CD14-positive monocyte (primary cell): ENCODE measurements around the gene CCDC174. TPM values are rescaled to one million over a fixed set of nuclear protein-coding genes. Genes with fewer than 3 reads are reported as not detected.

Experiments
- DNase-seq, 3 donors: peaks; one replicate each; pipeline ENCODE4 v3.0.0-alpha.2; 2011 to 2022
- H2AFZ ChIP-seq: 2 replicates; pipeline ENCODE4 v1.6.0; 2012; ENCODE audit warnings: mild to moderate bottlenecking, low read depth, low read length, inconsistent platforms; ENCODE audit not compliant: insufficient read depth, poor library complexity, severe bottlenecking
- H3K27ac ChIP-seq, 2 donors: 1 replicate in 1 of 2; 2 replicates in 1 of 2; pipeline ENCODE4 v1.5.1; 2012 to 2013; ENCODE audit warnings: low read length in 2 of 2, control low read depth in 1 of 2, inconsistent platforms in 1 of 2, low read depth in 1 of 2, mild to moderate bottlenecking in 1 of 2
- H3K27me3 ChIP-seq, 2 donors: one replicate each; pipeline versions ENCODE4 v1.6.0 to v1.6.1; 2011 to 2013; ENCODE audit warnings: low read length in 2 of 2; ENCODE audit not compliant: control insufficient read depth in 2 of 2, insufficient read depth in 2 of 2
- H3K36me3 ChIP-seq, 2 donors: replicated peaks in 1 of 2; 1 replicate in 1 of 2; 2 replicates in 1 of 2; pipeline versions ENCODE4 v1.5.1 to v1.6.1; 2012 to 2013; ENCODE audit warnings: low read length in 2 of 2, control low read depth in 1 of 2, inconsistent platforms in 1 of 2, mild to moderate bottlenecking in 1 of 2; ENCODE audit not compliant: insufficient read depth in 2 of 2, control insufficient read depth in 1 of 2
- H3K4me1 ChIP-seq, 2 donors: 1 replicate in 1 of 2; 2 replicates in 1 of 2; pipeline versions ENCODE4 v1.5.1 to v1.6.1; 2012 to 2013; ENCODE audit warnings: low read length in 2 of 2, control low read depth in 1 of 2, inconsistent platforms in 1 of 2, mild to moderate bottlenecking in 1 of 2, moderate library complexity in 1 of 2; ENCODE audit not compliant: insufficient read depth in 2 of 2, control insufficient read depth in 1 of 2
- H3K4me2 ChIP-seq: replicated peaks from 2 replicates; pipeline ENCODE3; 2012; ENCODE audit warnings: low read length, moderate library complexity, mild to moderate bottlenecking; ENCODE audit not compliant: poor library complexity, severe bottlenecking; ENCODE audit errors: extremely low read depth
- H3K4me3 ChIP-seq, 3 experiments: fragments of 200-600 bp in 1 of 3; sonication (generic) in 1 of 3; replicated peaks in 1 of 3; 1 replicate in 2 of 3; 2 replicates in 1 of 3; pipeline ENCODE4 v1.5.1; 2011 to 2013; ENCODE audit warnings: low read length in 3 of 3, mild to moderate bottlenecking in 3 of 3, control low read depth in 2 of 3, low read depth in 2 of 3, inconsistent platforms in 1 of 3, moderate library complexity in 1 of 3
- H3K79me2 ChIP-seq: 2 replicates; pipeline ENCODE4 v1.6.0; 2012; ENCODE audit warnings: mild to moderate bottlenecking, control low read depth, inconsistent platforms, low read length, moderate library complexity; ENCODE audit not compliant: insufficient read depth
- H3K9ac ChIP-seq: 2 replicates; pipeline ENCODE4 v1.6.0; 2017; ENCODE audit warnings: low read length, mild to moderate bottlenecking; ENCODE audit not compliant: insufficient read depth, poor library complexity, severe bottlenecking
- H3K9me3 ChIP-seq, 2 donors: replicated peaks in 1 of 2; 1 replicate in 1 of 2; 2 replicates in 1 of 2; pipeline versions ENCODE4 v1.5.1 to v1.6.1; 2012 to 2013; ENCODE audit warnings: low read length in 2 of 2, control low read depth in 1 of 2; ENCODE audit not compliant: control insufficient read depth in 1 of 2, insufficient read depth in 1 of 2
- H4K20me1 ChIP-seq: 2 replicates; pipeline ENCODE4 v1.6.0; 2012; ENCODE audit warnings: mild to moderate bottlenecking, low read length, control low read depth, moderate library complexity; ENCODE audit not compliant: insufficient read depth
- H3K27ac Mint-ChIP-seq, 7 donors: one replicate each; pipeline ENCODE4 v1.8.0; 2020; ENCODE audit warnings: mild to moderate bottlenecking in 7 of 7, mixed read lengths in 7 of 7, moderate library complexity in 6 of 7, inconsistent platforms in 2 of 7
- H3K27me3 Mint-ChIP-seq, 3 donors: one replicate each; pipeline ENCODE4 v1.8.0; 2021 to 2022; ENCODE audit warnings: low read depth in 3 of 3, mild to moderate bottlenecking in 3 of 3, mixed read lengths in 3 of 3, moderate library complexity in 3 of 3, inconsistent platforms in 1 of 3
- H3K36me3 Mint-ChIP-seq, 2 donors: one replicate each; pipeline ENCODE4 v1.8.0; 2020; ENCODE audit warnings: mixed read lengths in 2 of 2, inconsistent platforms in 1 of 2, mild to moderate bottlenecking in 1 of 2
- H3K4me1 Mint-ChIP-seq: one replicate; pipeline ENCODE4 v1.8.0; 2020; ENCODE audit warnings: mild to moderate bottlenecking, mixed read lengths
- H3K4me3 Mint-ChIP-seq, 2 donors: one replicate each; pipeline ENCODE4 v1.8.0; 2020; ENCODE audit warnings: mild to moderate bottlenecking in 2 of 2, mixed read lengths in 2 of 2, moderate library complexity in 1 of 2
- H3K9me3 Mint-ChIP-seq, 7 donors: one replicate each; pipeline ENCODE4 v1.8.0; 2020 to 2022; ENCODE audit warnings: mixed read lengths in 7 of 7, mild to moderate bottlenecking in 6 of 7, moderate library complexity in 6 of 7, inconsistent platforms in 2 of 7
- CTCF ChIP-seq: fragments of 200-600 bp; IDR thresholded peaks from one replicate; pipeline ENCODE4 v1.8.0; 2022; ENCODE audit warnings: antibody characterized with exemption, mild to moderate bottlenecking
- WGBS: methylation state at CpG from one replicate; pipeline ENCODE4 v1.1.5; 2013; ENCODE audit warnings: missing lambda C conversion rate; ENCODE audit not compliant: insufficient coverage; 5-methylcytosine and 5-hydroxymethylcytosine counted together
- intact Hi-C, 2 donors: fragments of 100-400 bp; cut with micrococcal nuclease; formaldehyde crosslinking; loops; one replicate each; pipeline versions ENCODE4 v1.15.0 to v1.15.1; 2023
- polyA plus RNA-seq, 3 donors: library from polyadenylated mRNA; depleted of rRNA in 1 of 3; unstranded in 2 of 3; stranded (reverse) in 1 of 3; fragments of 300-500 nt in 2 of 3; fragments of >200 nt in 1 of 3; fragmentation: Illumina TruSeq in 2 of 3; gene quantifications; 1 replicate in 2 of 3; 2 replicates in 1 of 3; pipeline ENCODE4 v1.2.3, GENCODE V29; 2012 to 2021

Gene CCDC174
- polyA plus RNA-seq, 3 donors: 6.2 to 7.9 (median 7.4) TPM

- Histone ChIP-seq H3K27me3 (no peaks in the 10 kb centered on the region), H3K9me3 (no peaks in the 10 kb centered on the region), H4K20me1 (peaks cover 4% of the 10 kb centered on the region), H3K9ac (no peak overlapping the region), H3K36me3 (peaks cover 98 to 100% of the 10 kb centered on the region in 2 donors), H3K79me2 (no peaks in the 10 kb centered on the region), H3K4me2 (no peak overlapping the region), H3K4me3 (no peak overlapping the region), H3K4me1 (no peaks in the 10 kb centered on the region), H3K27ac (no peak overlapping the region), H2AFZ (no peak overlapping the region)
- intact Hi-C loops: no loop called here
- Mint-ChIP-seq H3K9me3 (no peaks in the 10 kb centered on the region), H3K4me1 (no peaks in the 10 kb centered on the region), H3K4me3 (no peak overlapping the region), H3K36me3 (peaks cover 94% of the 10 kb centered on the region in 2 donors), H3K27ac (no peak overlapping the region), H3K27me3 (no peaks in the 10 kb centered on the region)
- DNase-seq: no peak
- WGBS: 100% methylated on average over 1 of the region's 3 CpGs
- TF ChIP-seq CTCF: no peak
These were observed 12.6 kb downstream of the CCDC174 start for GRCh38 chr3:14664170-14664569.

- WGBS: 20% methylated on average over 1 of the region's 4 CpGs
- Histone ChIP-seq H3K4me1 (no peaks in the 10 kb centered on the region), H2AFZ (no peak overlapping the region), H3K79me2 (no peaks in the 10 kb centered on the region), H3K4me2 (no peak overlapping the region), H3K36me3 (peaks cover 54 to 78% of the 10 kb centered on the region in 2 donors), H3K27me3 (no peaks in the 10 kb centered on the region), H4K20me1 (no peaks in the 10 kb centered on the region), H3K9me3 (no peaks in the 10 kb centered on the region), H3K4me3 (no peak overlapping the region), H3K27ac (no peak overlapping the region), H3K9ac (no peak overlapping the region)
- no peaks in the 10 kb centered on the region for H3K4me1 Mint-ChIP-seq
- no peaks in the 10 kb centered on the region for H3K27me3 Mint-ChIP-seq
- H3K4me3 Mint-ChIP-seq: no peak overlapping the region
- no peak overlapping the region for H3K27ac Mint-ChIP-seq
- intact Hi-C loops: no loop called here
- peaks cover 65 to 73% of the 10 kb centered on the region in 2 donors for H3K36me3 Mint-ChIP-seq
- no peaks in the 10 kb centered on the region for H3K9me3 Mint-ChIP-seq
- TF ChIP-seq CTCF: no peak
- DNase-seq: no peak
These were observed 21.0 kb downstream of the CCDC174 start for GRCh38 chr3:14672588-14672987.
